Cardiac fibroblast (primary cell): ENCODE results near the gene MYO15A.

ENCODE experiments used
- DNase-seq, 2 donors: peaks; one replicate each; pipeline versions ENCODE4 v3.0.0 to v3.0.0-alpha.2; 2010; ENCODE audit warnings: low read depth in 2 of 2
- H3K4me3 ChIP-seq, 2 donors: replicated peaks in 1 of 2; 1 replicate in 1 of 2; 2 replicates in 1 of 2; pipeline ENCODE4 v1.5.1; 2011; ENCODE audit warnings: low read depth in 2 of 2, low read length in 2 of 2, mild to moderate bottlenecking in 2 of 2, moderate library complexity in 1 of 2
- CTCF ChIP-seq: IDR thresholded peaks from one replicate; pipeline ENCODE4 v1.5.1; 2011; ENCODE audit warnings: low read depth, mild to moderate bottlenecking, low read length, inconsistent platforms

Gene MYO15A

GRCh38 chr17:18100616-18101015 is 7.9 kb upstream of the MYO15A start:
- H3K4me3 ChIP-seq, result no peak overlapping the region
- no peak for TF ChIP-seq CTCF
- DNase-seq, result no peak

GRCh38 chr17:18101828-18102227 is 6.7 kb upstream of the MYO15A start:
- TF ChIP-seq CTCF, result no peak
- DNase-seq, result no peak
- no peak overlapping the region for H3K4me3 ChIP-seq

- no peak for DNase-seq
- TF ChIP-seq CTCF, result no peak
- H3K4me3 ChIP-seq, result no peak overlapping the region
Measured at GRCh38 chr17:18102640-18103039, 5.9 kb upstream of the MYO15A start.

GRCh38 chr17:18105027-18105426 is 3.5 kb upstream of the MYO15A start:
- TF ChIP-seq CTCF, result no peak

GRCh38 chr17:18105595-18105994 is 3.0 kb upstream of the MYO15A start:
- H3K4me3 ChIP-seq, result no peak overlapping the region
- no peak for TF ChIP-seq CTCF
- DNase-seq, result no peak

More at GRCh38 chr17:18105027-18105426, 3.5 kb upstream of the MYO15A start:
- DNase-seq, result no peak
- H3K4me3 ChIP-seq, result no peak overlapping the region

GRCh38 chr17:18106211-18106610 is 2.3 kb upstream of the MYO15A start:
- no peak overlapping the region for H3K4me3 ChIP-seq
- DNase-seq, result no peak
- TF ChIP-seq CTCF, result no peak

GRCh38 chr17:18107061-18107790 is 1.3 kb upstream of the MYO15A start:
- TF ChIP-seq CTCF, result no peak
- H3K4me3 ChIP-seq, result no peak overlapping the region
- DNase-seq, result no peak
